GM19035 (cell line): Measurements from ENCODE around the gene UBE2F.
"Not testable (repeated sequence)": the region's sequence is repeated elsewhere in the genome, so short reads cannot be mapped to it uniquely, and the experiment has no call there.

Experiments used
- ATAC-seq: cut with Tn5 transposase; IDR thresholded peaks from one replicate; pipeline ENCODE4 v1.9.1; 2021; ENCODE audit not compliant: unreplicated experiment

Gene UBE2F

DNA sequence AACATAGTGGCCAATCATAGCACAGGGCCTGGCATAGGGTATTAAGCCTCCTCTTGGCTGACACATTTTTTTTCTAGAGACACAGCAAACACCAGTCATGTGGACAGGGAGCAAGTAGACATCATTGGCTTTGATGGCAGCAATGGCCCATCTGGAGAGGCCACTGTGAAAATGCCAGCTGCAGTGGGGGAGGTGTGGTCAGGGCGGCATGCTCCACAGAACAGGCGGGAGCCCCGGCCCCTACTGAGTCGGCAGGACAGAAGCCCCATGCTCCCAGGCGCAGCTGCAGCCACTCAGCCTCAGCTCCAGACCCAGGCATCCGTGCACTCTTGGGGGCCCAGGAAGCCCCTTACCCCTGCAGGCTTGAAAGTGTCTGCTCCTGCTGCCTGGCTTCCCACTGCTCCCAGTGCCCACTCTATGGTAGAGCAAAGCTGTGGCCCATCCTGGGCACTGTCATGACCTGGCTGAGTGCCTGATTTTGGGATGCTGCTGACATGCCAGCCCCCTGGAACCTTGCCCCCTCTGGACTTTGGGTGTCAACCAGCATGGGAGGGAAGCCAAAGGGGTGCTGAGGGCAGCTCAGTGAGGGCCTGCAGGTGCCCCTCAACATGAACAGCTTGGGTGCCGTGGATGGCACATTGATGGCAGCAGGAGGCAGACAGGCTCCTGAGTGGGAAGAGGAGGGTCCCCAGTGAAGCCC is 23.3 kb upstream of the UBE2F start:
- ATAC-seq: no peak

DNA sequence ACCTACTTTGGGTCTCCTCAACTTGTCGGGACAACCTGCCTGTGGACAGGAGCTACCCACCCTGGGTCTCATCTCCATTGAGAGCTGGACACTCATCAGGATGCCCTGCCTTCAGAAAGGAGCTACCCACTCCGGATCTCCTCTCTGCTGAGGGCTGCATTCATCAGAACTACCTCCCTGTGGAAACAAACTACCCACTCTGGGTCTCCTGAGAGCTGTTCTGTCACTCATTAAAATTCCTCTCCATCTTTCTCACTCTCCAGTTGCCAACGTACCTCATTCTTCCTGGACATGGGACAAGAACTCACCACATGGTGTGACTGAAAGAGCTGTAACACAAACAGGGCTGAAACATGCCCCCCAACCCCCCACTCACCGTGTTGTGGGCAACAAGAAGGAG is 22.5 kb upstream of the UBE2F start:
- ATAC-seq: no peak

DNA sequence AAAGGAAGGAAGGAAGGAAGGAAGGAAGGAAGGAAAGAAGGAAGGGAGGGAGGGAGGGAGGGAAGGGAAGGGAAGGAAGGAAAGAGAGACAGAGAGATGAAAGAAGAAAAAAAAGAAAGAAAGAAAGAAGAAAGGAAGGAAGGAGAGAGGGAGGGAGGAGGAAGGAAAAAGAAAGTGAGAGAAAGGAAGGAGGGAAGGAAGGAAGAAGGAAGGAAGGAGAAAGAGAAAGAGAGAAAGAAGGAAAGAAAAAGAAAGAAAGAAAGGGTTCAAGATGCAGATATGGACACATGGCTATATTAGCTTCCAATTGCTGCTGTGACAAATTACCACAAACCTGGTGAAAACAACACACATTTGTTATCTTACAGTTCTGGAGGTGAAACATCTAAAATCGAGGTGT is 20.4 kb upstream of the UBE2F start:
- no peak for ATAC-seq

DNA sequence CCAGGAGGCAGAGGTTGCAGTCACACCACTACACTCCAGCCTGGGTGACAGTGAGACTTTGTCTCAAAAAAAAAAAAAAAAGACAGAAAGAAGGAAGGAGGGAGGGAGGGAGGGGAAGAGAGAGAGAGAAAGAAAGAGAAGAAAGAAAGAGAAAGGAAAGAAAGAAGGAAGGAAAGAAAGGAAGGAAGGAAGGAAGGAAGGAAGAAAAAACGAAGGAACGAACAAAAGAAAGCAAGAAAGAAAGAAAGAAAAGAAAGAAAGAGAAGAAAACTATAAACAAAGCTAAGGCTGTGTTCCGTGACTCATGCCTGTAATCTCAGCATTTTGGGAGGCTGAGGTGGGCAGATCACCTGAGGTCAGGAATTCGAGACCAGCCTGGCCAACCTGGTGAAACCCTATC is 15.5 kb upstream of the UBE2F start:
- ATAC-seq: not testable (repeated sequence)

DNA sequence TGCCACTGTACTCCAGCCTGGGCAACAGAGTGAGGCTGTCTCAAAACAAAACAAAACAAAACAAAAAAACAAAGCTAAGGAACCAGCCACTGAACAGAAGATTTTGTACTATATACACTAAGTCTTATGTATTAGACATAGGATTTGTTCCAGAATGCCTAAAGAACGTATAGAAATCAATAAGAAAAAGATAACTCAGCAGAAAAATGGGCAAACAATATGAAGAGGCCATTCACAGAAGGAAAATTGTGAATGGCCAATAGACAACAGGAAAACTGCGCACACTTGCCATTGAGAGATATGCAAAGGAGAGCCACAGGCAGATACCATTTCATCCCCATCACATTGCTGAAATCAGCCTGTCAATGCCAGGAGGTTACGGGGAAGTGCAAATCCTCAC is 14.9 kb upstream of the UBE2F start:
- no peak for ATAC-seq

DNA sequence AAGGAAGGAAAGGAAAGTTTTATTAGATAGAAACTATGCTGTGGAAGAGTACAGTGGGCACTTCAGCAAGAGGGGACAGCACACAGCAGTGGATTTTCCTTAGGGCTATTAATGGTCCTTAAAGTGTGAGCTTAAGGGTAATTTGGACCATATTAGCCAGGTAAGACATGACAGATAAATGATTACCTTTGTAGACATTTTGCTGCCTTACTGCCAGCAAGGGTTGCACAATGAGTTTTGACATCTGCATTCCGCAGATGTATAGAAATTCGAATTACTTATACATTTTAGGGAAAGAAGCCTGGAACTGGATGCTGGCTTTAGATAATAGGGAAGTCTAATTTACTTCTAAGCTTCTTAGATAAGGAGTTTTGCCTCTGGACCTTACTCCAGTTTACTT is 14.0 kb upstream of the UBE2F start:
- ATAC-seq: no peak

DNA sequence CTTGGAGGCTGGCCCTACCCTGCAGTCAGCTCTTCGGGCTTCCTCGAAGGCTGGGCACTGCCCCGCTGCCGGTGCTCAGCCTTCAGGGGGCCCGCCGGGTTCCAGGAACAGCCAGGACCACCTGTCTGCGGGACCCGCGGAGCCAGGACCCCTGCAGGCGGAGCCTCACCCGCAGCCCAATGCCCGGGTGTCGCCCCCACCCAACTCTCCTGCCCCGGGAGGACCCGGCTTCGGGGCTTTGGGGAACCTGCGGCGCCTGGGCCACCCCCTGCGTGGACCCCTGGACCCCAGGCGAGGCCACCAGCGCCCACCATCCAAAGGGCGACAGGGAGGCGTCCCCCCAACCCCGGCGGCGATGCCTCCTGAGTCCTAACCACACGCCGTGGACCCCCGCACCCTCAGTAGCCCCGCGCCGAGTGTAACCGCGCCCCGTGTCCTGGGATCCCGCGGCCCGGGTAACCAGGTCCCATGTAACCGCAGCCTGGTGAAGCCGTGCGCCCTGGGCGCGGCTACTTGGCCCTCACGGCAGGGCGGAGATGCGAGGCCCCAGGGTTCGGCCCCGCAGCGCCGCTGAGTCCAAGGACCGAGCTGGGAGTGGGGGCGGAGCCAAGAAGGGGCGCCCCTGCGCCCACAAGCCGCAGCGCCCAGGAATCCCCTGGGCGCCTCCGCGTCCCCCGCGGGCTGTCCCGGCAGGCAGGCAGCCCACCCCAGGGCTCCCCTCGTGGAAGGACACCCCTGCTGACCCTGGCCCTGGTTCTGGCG is 11.0 kb upstream of the UBE2F start:
- ATAC-seq: no peak

DNA sequence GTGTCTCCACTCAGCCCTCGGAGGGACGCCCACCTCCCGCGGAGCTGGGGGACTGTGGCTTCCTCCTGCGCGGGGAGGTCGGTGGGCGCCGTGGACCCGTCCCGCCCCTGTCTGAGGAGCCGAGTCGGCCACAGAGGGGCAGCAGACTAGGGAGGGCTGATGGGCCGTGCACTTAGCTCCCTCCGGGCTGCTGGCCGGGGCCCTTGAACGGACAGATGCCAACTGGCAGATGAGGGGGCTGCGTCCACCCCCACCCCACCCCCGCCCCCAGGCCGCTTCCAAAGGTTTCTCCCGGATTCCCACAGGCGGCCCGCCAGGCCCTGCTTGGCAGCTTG is 10.4 kb upstream of the UBE2F start:
- ATAC-seq: no peak

DNA sequence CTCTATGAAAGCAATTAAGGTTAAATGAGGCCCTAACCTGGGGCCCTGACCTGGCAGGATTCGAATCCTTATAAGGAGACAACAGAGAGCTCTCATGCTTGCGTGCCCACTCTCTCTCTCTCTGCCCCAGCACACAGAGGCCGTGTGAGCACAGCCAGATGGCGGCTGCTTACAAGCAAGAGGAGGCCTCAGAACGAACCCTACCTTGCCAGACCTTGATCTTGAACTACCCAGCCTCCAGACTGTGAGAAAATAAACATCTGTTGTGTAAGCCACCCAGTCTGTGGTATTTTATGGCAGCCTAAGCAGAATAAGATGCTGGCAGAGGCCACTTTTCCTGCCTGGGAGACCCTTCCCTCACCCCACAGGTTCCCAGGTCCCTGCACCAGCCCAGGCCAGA is 5.2 kb upstream of the UBE2F start:
- no peak for ATAC-seq

DNA sequence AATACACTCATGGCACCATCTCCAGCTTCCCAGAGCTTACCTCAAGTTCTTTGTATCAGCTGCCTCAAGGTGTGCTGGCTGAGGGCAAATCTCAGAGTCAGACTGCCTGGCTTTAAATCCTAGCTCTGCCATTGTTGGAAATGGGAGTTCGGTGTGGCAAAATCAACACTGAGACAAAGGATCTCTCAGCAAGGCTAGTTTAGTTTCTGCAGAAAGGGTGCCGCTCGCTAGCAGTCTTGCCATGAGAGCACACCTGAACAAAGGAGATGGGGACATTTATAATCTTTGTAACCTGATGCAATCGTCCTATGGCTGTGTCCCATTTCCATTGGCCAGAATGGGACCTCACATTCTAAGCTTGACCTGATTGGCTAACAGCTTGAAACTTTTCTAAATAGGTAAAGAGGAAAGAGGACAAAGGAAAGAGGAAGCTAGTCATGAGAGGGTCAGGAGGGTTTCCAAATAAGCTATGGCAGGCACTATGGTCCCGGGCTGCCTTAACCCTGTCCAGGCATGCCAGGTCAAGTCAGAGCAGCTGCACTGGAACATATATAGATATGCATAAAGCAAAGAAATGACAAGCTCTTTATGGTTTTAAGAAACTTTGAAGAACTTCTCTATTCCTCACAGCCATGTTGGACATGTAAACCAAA is 4.3 kb upstream of the UBE2F start:
- ATAC-seq: no peak

DNA sequence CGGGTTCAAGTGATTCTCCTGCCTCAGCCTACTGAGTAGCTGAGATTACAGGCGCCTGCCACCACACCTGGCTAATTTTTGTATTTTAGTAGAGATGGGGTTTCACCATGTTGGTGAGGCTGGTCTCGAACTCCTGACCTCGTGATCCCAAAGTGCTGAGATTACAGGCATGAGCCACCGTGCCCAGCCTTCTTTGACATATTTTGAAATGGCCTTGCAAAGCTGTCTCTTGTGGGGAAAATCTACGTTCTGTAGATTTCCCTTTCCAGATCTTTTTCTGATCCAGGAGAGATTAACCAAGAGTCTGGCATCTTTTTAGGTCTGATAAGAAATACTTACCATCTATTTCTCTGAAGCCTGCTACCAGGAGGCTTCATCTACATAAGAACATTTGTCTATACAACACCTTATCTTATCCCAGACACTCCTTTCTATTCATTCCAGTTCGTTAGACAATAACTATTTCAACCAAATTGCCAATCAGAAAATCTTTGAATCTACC is 3.3 kb upstream of the UBE2F start:
- ATAC-seq: not testable (repeated sequence)

DNA sequence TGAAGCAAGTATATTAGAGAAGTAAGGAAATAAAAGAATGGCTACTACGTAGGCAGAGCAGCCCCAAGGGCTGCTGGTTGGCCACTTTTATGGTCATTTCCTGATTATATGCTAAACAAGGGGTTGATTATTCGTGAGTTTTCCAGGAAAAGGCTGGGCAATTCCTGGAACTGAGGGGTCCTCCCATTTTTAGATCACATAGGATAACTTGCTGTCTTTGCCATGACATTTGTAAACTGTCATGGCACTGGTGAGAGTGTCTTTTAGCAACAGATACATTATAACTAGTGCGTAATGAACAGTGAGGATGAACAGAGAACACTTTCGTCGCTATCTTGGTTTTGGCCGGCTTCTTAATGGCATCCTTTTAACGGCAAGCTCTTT is 2.6 kb upstream of the UBE2F start:
- no peak for ATAC-seq

DNA sequence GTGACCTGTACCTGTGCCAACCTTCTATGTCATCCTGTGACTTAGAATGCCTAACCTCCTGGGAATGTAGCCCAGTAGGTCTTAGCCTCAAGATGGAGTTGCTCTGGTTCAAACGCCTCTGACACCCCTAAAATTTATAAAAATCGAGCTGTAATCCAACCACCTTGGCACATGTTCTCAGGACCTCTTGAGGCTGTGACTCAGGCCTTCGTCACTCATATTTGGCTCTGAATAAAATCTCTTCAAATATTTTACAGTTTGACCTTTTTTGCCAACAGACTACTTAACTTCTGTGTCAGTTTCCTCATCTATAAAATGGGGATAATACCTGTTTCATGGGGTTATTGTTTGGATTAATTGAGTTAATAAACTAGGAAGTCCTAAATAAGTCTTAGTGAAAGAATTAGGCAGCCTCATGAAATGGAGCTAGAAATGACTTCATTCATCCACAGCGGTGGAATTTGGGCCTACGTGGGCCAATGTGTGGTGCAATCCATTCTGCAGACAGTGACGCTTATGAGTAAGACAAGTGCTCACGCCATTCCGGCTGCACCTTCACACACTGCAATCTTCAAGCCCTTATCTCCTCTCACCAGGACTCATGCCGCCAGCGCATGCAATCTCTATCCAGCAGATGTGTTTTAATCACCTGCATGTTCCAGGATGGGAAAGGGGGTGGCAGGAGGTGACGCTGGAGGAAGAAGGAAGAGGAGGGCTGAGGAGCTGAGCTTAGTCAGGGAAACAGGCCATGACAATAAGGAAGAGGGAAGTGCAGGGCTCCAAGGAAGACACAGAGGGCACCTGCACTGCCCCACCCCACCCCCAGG is 2.0 kb upstream of the UBE2F start:
- ATAC-seq: no peak

DNA sequence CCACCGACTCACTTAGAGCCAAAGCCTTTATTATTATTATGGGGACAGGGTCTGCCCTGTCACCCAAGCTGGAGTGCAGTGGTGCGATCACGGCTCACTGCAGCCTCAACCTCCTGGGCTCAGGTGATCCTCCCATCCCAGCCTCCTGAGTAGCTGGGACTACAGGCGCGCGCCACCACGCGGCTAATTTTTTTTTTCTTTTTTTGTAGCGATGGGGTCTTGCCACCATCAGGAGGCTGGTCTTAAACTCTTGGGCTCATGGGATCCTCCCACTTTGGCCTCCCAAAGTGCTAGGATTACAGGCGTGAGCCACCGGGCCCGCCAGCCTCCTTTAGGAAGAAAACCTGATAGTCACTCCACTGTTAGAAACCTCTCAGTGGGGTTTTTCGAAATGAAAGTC is 970 bp upstream of the UBE2F start:
- ATAC-seq: not testable (repeated sequence)

DNA sequence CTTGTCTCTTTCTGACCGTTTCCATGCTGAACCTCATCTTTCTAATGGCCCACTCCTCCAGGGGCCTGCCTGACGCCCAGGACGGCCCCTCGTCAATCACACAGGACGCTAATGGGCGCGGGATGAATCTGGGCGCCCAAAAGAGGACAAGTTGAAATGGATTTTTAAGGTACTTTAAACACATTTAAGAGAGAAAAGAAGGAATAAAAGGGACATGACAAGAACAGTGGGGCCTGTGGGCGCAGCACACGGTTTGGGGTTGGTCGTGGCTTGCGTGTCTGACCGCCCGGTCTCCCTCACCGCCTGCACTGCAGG is 607 bp upstream of the UBE2F start:
- ATAC-seq: no peak

DNA sequence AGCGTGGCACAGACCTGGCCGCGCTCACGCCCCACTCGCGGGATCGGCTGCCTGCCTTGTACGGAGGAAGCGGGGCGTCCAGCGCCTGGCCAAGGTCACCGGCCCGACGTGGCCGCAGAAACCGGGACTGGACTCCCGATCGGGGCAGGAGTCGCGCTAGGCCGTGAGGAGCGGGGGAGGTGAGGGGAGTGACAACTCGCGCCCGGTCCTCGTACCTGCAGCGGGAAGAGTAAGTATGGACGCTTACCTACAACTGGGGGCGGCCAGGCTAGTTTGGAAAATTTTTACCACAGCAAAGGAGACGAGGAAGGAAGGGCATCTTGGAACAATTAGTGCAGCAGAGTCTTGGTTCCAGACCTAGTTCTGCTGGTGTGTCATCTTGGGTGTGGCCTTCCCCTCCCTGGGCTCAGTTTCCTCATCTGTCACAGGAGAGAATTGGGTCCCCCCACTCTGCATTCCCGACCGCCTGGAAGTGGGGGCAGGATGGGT is 693 bp downstream of the UBE2F start:
- no peak for ATAC-seq

DNA sequence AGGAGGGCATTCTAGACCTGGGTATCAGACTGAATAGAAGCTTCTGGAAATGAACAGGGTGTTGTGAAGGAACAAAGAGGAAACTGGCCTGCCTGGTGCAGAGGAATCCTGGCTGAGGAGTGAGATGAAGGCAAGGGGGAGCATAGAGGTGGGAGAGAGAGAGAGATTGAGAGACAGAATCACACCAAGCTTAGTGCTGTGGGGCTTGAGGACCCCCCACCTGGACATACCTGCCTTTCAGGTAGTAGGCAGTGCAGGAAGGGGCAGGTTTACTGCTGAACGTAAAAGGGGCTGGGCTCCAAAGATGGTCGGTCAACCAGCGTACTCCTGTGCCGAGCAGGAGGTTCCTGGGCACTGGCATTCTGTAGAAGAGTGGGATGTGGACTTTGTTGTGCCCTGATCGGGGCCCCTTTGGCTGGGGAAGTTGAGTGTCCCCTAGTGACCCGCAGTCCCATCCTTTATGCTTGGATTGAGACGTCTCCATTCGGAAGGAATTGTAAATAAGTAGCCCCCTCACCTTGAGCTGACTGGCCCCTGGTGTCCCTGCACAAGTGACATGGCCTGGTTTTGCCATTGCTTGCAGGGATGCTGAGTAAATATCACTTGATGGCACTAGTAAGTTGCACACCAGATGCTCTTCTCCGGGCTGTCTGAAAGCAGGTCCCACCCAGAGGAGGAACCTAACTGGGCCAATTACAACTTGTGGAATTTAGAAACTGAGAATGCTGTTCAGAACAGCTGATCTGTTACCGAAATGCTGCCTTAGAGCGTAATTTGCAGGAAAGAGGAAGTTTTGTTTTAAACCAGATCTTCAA is 1.4 kb downstream of the UBE2F start:
- ATAC-seq: peak; percentile 25

DNA sequence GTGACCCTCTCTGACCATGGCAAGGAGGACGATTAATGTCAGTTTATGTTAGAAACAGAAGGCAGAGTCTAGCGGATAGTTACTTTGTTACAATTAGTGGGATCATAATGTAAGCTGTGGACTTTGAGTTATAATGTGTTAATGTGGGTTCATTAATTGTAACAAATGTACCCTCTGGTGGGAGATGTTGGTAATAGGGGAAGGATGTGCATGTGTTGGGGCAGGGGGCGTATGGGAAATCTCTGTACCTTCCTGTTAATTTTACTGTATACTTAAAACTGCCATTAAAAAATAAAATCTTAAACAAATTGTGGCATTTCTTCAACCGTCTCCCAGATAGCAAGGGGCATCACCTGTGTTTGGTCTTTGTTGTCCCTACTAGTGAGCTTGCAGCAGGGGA is 4.8 kb downstream of the UBE2F start:
- ATAC-seq: no peak

DNA sequence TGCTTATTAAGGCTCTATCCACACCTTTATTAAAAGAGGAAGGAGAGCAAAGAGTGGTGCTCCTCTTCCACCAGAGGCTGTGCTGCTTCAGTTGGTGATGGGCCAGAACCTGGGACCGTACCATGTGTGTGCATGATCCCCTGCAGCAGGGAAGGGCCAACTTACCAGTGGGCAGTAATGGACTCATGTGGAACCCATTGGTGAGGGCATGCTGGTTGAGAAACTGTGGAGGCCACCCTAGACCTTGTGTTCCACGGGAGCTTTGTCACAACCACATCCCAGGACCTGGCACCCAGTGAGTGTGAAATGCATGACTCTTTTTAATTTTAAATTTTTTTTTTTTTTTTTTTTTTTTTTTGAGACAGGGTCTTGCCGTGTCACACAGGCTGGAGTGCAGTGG is 5.4 kb downstream of the UBE2F start:
- ATAC-seq: no peak

DNA sequence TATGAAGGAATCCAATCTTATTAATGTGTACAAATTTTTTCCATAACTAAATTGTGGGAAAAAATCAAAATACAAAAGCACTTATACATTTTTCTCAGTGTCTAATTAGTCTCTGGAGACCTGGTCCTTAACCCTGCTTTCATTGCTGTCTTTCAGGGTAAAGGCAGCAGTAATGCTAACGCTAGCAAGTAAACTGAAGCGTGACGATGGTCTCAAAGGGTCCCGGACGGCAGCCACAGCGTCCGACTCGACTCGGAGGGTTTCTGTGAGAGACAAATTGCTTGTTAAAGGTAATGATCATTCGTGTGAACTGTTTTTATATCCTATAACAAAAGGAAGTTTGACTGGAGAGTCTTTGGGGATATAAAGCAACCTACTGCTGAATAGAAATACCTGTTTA is 6.1 kb downstream of the UBE2F start:
- ATAC-seq: no peak

DNA sequence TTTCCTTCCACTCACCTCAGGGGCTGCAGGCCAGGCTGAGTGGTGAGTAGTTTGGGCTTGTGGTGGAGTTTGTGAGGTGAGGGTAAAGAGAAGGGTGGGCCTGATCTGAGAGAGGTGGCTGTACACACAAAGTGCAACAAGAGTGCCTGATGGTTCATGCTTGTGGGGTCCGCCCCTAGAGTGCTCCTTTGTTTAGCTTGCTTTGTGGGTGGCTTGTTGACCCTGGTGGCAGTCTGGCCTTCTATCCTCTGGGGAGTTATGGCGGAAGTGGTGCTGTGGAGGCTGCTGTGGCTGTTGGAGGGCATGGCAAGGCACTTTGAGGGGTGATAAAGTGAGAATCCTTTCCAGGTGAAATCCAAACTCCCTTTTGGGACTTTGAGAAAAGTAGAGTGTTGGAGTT is 10.6 kb downstream of the UBE2F start:
- ATAC-seq: no peak
